Measurements from ENCODE around the gene YPEL3. TPM values are rescaled to one million over a fixed set of nuclear protein-coding genes. Genes with fewer than 3 reads are reported as not detected.
A peak's percentile ranks its signal among the peaks of the same experiment; 100 is the strongest.

YPEL3 gene
- total RNA-seq, 1 donor from 2014 or later, result 6.8 TPM

DNA sequence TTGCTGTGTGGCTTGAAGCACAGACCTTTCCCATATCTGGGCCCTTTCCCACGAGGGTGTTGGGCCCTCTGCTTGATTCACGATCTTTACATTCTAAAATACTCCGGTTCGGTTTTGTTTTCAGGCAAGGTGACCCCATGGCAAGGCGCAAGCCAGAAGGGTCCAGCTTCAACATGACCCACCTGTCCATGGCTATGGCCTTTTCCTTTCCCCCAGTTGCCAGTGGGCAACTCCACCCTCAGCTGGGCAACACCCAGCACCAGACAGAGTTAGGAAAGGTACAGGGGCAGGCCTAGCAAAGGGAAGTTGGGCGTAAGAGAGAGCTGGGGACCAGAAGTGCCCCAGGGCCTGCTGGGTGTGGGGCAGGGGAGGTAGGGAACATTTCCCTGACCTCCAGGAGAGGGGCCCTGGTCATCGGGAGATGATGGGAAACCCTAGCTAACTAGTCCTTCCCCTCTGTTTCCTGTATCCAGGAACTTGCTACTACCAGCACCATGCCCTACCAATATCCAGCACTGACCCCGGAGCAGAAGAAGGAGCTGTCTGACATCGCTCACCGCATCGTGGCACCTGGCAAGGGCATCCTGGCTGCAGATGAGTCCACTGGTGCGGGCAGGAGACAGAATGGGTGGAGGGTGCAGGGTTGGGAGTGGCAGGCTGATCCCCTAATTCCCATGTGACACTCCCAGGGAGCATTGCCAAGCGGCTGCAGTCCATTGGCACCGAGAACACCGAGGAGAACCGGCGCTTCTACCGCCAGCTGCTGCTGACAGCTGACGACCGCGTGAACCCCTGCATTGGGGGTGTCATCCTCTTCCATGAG, 29.0 kb downstream of the YPEL3 start:
- TF ChIP-seq, protein P1, sequence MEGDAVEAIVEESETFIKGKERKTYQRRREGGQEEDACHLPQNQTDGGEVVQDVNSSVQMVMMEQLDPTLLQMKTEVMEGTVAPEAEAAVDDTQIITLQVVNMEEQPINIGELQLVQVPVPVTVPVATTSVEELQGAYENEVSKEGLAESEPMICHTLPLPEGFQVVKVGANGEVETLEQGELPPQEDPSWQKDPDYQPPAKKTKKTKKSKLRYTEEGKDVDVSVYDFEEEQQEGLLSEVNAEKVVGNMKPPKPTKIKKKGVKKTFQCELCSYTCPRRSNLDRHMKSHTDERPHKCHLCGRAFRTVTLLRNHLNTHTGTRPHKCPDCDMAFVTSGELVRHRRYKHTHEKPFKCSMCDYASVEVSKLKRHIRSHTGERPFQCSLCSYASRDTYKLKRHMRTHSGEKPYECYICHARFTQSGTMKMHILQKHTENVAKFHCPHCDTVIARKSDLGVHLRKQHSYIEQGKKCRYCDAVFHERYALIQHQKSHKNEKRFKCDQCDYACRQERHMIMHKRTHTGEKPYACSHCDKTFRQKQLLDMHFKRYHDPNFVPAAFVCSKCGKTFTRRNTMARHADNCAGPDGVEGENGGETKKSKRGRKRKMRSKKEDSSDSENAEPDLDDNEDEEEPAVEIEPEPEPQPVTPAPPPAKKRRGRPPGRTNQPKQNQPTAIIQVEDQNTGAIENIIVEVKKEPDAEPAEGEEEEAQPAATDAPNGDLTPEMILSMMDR (IDR thresholded peaks at IDR 0.05), result no peak
- TF ChIP-seq EZH2 (IDR thresholded peaks at IDR 0.05) (no peak), EZH2phosphoT487 (IDR thresholded peaks at IDR 0.05) (no peak)
- no peak for DNase-seq (ENCODE audit: low spot score)
- H3K27ac ChIP-seq, result no peak overlapping the region
- H3K79me2 ChIP-seq (ENCODE audit: low read depth), result peaks cover 65% of the 10 kb centered on the region
- peak overlapping the region; percentile 64 for H3K9ac ChIP-seq
- H3K27me3 ChIP-seq, result no peaks in the 10 kb centered on the region
- H3F3A ChIP-seq (ENCODE audit: low read depth), result peaks cover 63% of the 10 kb centered on the region
- Mint-ChIP-seq H3K27me3 (ENCODE audit: insufficient read depth, low read depth) (peaks cover 4% of the 10 kb centered on the region), H3K36me3 (peaks cover 34% of the 10 kb centered on the region), H3K27ac (no peak overlapping the region), H3K9me3 (no peaks in the 10 kb centered on the region), H3K4me1 (peaks cover 43% of the 10 kb centered on the region), H3K4me3 (peak overlapping the region; percentile 96)
- H3K4me2 ChIP-seq, result peak overlapping the region; percentile 86
- peaks cover 54% of the 10 kb centered on the region for H4K20me1 ChIP-seq (ENCODE audit: low read depth)
- peak overlapping the region; percentile 92 for H3K4me3 ChIP-seq
- H2AFZ ChIP-seq (replicated peaks), result no peak overlapping the region
- H3K9me3 ChIP-seq (ENCODE audit: low read depth), result no peaks in the 10 kb centered on the region
- peaks cover 27% of the 10 kb centered on the region for H3K4me1 ChIP-seq
- peaks cover 13% of the 10 kb centered on the region for H3K36me3 ChIP-seq

DNA sequence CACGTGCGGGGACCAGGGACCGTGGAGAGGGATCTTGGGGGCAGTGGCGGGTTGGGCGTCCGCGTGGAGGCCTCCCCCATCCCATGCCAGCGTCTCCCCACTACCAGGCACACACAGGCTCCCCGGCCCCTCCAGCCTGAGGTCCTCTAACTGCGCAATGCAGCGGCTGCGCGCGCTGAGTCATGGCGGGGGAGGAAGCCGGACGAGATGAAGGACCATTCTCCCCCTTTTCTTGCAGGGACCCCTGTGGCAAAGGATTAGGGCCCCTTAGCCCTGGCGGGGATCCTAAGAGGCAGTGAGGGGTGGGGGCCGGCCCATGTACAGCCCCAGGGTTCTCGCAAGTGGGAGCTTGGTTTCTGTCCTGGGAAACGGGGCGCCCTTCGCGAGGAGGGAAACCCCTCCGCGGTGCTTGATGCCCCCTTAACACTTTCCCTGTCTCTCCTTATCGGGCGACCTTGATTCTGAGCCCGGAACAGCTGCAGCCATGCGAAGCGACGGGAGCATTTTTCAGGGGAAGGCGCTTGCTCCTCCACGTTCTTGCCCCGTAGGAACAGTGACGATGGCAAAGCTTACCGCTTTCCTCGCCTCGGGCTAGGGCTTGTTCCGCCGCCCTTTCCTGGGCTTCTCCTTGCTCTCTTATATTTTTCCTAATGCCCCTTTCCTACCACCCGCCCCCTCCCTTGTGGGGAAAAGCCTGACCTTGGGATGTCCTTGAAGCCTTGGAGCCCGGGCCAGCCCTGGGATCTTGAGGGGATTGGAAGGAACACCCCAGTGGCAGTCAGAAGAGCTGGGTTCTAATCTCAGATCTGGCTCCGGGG, 29.9 kb downstream of the YPEL3 start:
- H3K4me2 ChIP-seq, result peak overlapping the region; percentile 86
- Mint-ChIP-seq H3K9me3 (no peaks in the 10 kb centered on the region), H3K27ac (peak overlapping the region; percentile 72), H3K4me1 (peaks cover 44% of the 10 kb centered on the region), H3K4me3 (peak overlapping the region; percentile 96), H3K27me3 (ENCODE audit: insufficient read depth, low read depth) (peaks cover 4% of the 10 kb centered on the region), H3K36me3 (peaks cover 29% of the 10 kb centered on the region)
- H3F3A ChIP-seq (ENCODE audit: low read depth), result peaks cover 56% of the 10 kb centered on the region
- TF ChIP-seq, protein P1 (IDR thresholded peaks at IDR 0.05), result no peak
- TF ChIP-seq EZH2 (IDR thresholded peaks at IDR 0.05), result no peak
- peak; percentile 58 for DNase-seq (ENCODE audit: low spot score)
- no peak overlapping the region for H2AFZ ChIP-seq (replicated peaks)
- peaks cover 65% of the 10 kb centered on the region for H3K79me2 ChIP-seq (ENCODE audit: low read depth)
- peaks cover 28% of the 10 kb centered on the region for H3K4me1 ChIP-seq
- H3K27ac ChIP-seq, result no peak overlapping the region
- no peaks in the 10 kb centered on the region for H3K27me3 ChIP-seq
- peaks cover 13% of the 10 kb centered on the region for H3K36me3 ChIP-seq
- H4K20me1 ChIP-seq (ENCODE audit: low read depth), result peaks cover 48% of the 10 kb centered on the region
- peak overlapping the region; percentile 64 for H3K9ac ChIP-seq
- no peaks in the 10 kb centered on the region for H3K9me3 ChIP-seq (ENCODE audit: low read depth)
- H3K4me3 ChIP-seq, result peak overlapping the region; percentile 92

DNA sequence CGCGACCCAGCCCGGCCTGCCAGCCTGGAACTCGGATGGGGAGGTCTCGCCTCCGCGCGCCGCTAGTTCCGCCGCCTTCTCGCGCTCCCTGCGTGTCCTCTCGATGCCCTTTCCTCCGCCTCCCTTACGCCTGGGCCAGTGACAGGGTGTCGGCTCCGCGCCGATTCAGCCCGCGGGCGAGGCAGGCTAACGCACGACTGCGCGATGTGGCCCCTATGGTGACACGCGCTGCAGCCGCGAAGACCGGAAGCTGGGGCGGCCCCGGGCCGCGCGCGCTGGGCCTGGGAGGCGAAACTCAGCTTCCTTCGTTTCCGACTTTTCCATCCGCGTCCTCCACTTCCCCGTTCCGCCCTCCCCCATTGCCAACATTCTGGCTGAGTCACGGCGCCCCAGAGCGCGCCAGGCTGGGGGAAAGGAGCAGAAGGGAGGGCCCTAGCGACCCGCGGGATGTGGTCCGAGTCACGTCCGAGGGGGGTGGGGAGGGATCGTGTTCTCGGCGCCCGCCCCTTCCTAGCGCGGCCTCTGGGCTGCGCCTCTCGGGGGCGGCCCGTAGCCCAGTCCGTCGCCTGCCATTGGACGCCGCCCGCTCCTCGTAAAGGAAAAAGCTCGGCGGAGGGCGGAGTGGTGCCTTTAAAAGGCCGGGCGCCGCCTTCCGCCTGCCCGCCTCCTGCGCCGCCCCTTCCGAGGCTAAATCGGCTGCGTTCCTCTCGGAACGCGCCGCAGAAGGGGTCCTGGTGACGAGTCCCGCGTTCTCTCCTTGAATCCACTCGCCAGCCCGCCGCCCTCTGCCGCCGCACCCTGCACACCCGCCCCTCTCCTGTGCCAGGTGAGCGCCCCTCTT, 30.7 kb downstream of the YPEL3 start, which contains the start of gene ALDOA:
Gene ALDOA, plus strand, starts transcription at position 659 of the 841 bp plus-strand sequence. CDS start 1,138 bp downstream, outside the sequence.
- Histone ChIP-seq H3K79me2 (ENCODE audit: low read depth) (peaks cover 65% of the 10 kb centered on the region), H3K27me3 (no peaks in the 10 kb centered on the region), H3F3A (ENCODE audit: low read depth) (peaks cover 51% of the 10 kb centered on the region), H3K36me3 (peaks cover 13% of the 10 kb centered on the region), H3K4me1 (peaks cover 34% of the 10 kb centered on the region), H2AFZ (replicated peaks) (peak within 1 kb of the TSS; percentile 17), H3K9me3 (ENCODE audit: low read depth) (no peaks in the 10 kb centered on the region), H3K27ac (peak within 1 kb of the TSS; percentile 90), H4K20me1 (ENCODE audit: low read depth) (peaks cover 47% of the 10 kb centered on the region), H3K9ac (peak within 1 kb of the TSS; percentile 64), H3K4me3 (peak within 1 kb of the TSS; percentile 92), H3K4me2 (peak within 1 kb of the TSS; percentile 86)
- peak; percentile 98 for DNase-seq (ENCODE audit: low spot score)
- no peak for TF ChIP-seq EZH2phosphoT487 (IDR thresholded peaks at IDR 0.05)
- TF ChIP-seq, protein P1 (IDR thresholded peaks at IDR 0.05), result no peak
- no peak for TF ChIP-seq EZH2 (IDR thresholded peaks at IDR 0.05)
- Mint-ChIP-seq H3K27ac (peak within 1 kb of the TSS; percentile 72), H3K4me3 (peak within 1 kb of the TSS; percentile 96), H3K36me3 (peaks cover 29% of the 10 kb centered on the region), H3K4me1 (peaks cover 49% of the 10 kb centered on the region), H3K27me3 (ENCODE audit: insufficient read depth, low read depth) (peaks cover 4% of the 10 kb centered on the region), H3K9me3 (no peaks in the 10 kb centered on the region)

All from neural progenitor cell (in vitro differentiated cells).